Endothelial cell (in vitro differentiated cells): ENCODE results near the gene GRWD1. TPM values are rescaled to one million over a fixed set of nuclear protein-coding genes. Genes with fewer than 3 reads are reported as not detected.
A peak's percentile ranks its signal among the peaks of the same experiment; 100 is the strongest.

Experiments
- DNase-seq: peaks from one replicate; pipeline ENCODE4 v3.0.0; 2021; ENCODE audit warnings: low spot score
- H3K27ac Mint-ChIP-seq: one replicate; pipeline ENCODE4 v1.8.0; 2021; ENCODE audit warnings: mixed read lengths, inconsistent platforms; ENCODE audit not compliant: unreplicated experiment
- H3K27me3 Mint-ChIP-seq: one replicate; pipeline ENCODE4 v1.8.0; 2021; ENCODE audit warnings: mild to moderate bottlenecking, moderate library complexity, mixed read lengths, inconsistent platforms; ENCODE audit not compliant: unreplicated experiment
- H3K36me3 Mint-ChIP-seq: one replicate; pipeline ENCODE4 v1.8.0; 2021; ENCODE audit warnings: mild to moderate bottlenecking, low read depth, mixed read lengths, inconsistent platforms; ENCODE audit not compliant: unreplicated experiment
- H3K4me1 Mint-ChIP-seq: one replicate; pipeline ENCODE4 v1.8.0; 2021; ENCODE audit warnings: mild to moderate bottlenecking, mixed read lengths, inconsistent platforms; ENCODE audit not compliant: unreplicated experiment
- H3K4me3 Mint-ChIP-seq: one replicate; pipeline ENCODE4 v1.8.0; 2021; ENCODE audit warnings: mild to moderate bottlenecking, mixed read lengths, inconsistent platforms; ENCODE audit not compliant: unreplicated experiment
- H3K9me3 Mint-ChIP-seq: one replicate; pipeline ENCODE4 v1.8.0; 2021; ENCODE audit warnings: mixed read lengths, inconsistent platforms; ENCODE audit not compliant: unreplicated experiment
- total RNA-seq: library from RNA; stranded (reverse); fragmentation: NEBNext Ultra II Directional; extraction: Animal tissue kit (Norgen Biotek cat#: 25700); gene quantifications from one replicate; pipeline ENCODE4 v1.2.1, GENCODE V29; 2021; ENCODE audit not compliant: unreplicated experiment
- TF ChIP-seq, protein P1 (sequence below): fragments of 200-600 bp; sonication (generic); IDR thresholded peaks from one replicate; pipeline ENCODE4 v1.5.0; 2021; ENCODE audit warnings: antibody characterized with exemption; ENCODE audit not compliant: unreplicated experiment

The GRWD1 gene
- total RNA-seq, 1 donor from 2014 or later, result 38.4 TPM

DNA sequence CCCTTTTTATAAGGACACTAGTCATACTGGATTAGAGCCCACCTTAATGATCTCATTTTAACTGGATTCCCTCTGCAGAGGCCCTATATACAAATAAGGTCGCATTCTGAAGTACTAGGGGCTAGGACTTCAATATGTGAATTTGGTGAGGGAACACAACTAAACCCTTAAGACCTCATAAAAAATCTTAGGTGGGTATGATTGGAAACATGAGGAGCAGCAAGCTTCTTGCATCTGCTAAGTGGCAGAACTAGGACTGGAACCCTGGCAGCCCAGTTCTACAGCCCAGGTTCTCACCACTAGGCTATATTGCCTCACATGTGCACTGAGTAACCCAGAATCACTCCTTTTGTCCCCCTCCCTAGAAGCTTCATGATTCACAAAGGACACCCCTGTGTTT lies 17.1 kb upstream of the GRWD1 start:
- TF ChIP-seq, protein P1, sequence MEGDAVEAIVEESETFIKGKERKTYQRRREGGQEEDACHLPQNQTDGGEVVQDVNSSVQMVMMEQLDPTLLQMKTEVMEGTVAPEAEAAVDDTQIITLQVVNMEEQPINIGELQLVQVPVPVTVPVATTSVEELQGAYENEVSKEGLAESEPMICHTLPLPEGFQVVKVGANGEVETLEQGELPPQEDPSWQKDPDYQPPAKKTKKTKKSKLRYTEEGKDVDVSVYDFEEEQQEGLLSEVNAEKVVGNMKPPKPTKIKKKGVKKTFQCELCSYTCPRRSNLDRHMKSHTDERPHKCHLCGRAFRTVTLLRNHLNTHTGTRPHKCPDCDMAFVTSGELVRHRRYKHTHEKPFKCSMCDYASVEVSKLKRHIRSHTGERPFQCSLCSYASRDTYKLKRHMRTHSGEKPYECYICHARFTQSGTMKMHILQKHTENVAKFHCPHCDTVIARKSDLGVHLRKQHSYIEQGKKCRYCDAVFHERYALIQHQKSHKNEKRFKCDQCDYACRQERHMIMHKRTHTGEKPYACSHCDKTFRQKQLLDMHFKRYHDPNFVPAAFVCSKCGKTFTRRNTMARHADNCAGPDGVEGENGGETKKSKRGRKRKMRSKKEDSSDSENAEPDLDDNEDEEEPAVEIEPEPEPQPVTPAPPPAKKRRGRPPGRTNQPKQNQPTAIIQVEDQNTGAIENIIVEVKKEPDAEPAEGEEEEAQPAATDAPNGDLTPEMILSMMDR, result no peak
- no peaks in the 10 kb centered on the region for H3K9me3 Mint-ChIP-seq

GRCh38 chr19:48433337-48433736 lies 12.4 kb upstream of the GRWD1 start:
- DNase-seq, result no peak
- Mint-ChIP-seq H3K27ac (no peak overlapping the region), H3K4me3 (no peak overlapping the region), H3K27me3 (peaks cover 4% of the 10 kb centered on the region), H3K4me1 (no peaks in the 10 kb centered on the region), H3K9me3 (no peaks in the 10 kb centered on the region), H3K36me3 (peaks cover 16% of the 10 kb centered on the region)
- TF ChIP-seq, protein P1, result no peak

More for the DNA sequence above, 17.1 kb upstream of the GRWD1 start:
- H3K27ac Mint-ChIP-seq, result no peak overlapping the region
- H3K4me3 Mint-ChIP-seq, result no peak overlapping the region
- no peak for DNase-seq
- peaks cover 11% of the 10 kb centered on the region for H3K36me3 Mint-ChIP-seq
- H3K27me3 Mint-ChIP-seq, result peaks cover 10% of the 10 kb centered on the region
- peaks cover 14% of the 10 kb centered on the region for H3K4me1 Mint-ChIP-seq

GRCh38 chr19:48436586-48436985 lies 9.2 kb upstream of the GRWD1 start:
- peaks cover 16% of the 10 kb centered on the region for H3K36me3 Mint-ChIP-seq
- H3K27me3 Mint-ChIP-seq, result peaks cover 9% of the 10 kb centered on the region
- no peaks in the 10 kb centered on the region for H3K4me1 Mint-ChIP-seq
- H3K9me3 Mint-ChIP-seq, result no peaks in the 10 kb centered on the region
- DNase-seq, result no peak
- TF ChIP-seq, protein P1, result no peak
- no peak overlapping the region for H3K27ac Mint-ChIP-seq
- no peak overlapping the region for H3K4me3 Mint-ChIP-seq

DNA sequence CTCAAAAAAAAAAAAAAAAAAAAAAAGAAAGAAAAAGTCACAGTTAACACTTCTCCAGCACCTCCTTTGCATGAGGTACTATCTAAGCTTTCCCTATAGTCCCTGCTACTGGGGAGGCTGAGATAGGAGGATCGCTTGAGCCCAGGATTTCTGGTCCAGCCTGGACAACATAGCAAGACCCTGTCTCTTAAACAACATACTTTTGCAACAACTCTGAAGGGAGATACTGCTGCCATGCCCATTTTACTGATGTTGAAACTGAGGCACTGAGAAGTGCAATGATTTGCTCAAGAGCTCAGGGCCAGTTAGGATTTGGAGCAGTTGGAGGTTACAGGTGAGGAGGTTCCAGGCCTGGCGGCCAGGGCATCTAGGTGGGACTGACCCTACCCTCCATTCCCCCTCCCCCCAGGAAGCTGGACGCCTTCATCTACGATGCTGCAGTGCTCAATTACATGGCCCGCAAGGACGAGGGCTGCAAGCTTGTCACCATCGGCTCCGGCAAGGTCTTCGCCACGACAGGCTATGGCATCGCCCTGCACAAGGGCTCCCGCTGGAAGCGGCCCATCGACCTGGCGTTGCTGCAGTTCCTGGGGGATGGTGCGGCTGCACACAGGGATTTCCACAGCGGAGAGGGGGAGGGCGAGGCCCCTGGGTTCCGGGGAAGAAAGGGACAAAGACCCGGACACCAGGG lies 4.3 kb upstream of the GRWD1 start:
- peak overlapping the region; percentile 37 for H3K4me3 Mint-ChIP-seq
- H3K36me3 Mint-ChIP-seq, result peaks cover 10% of the 10 kb centered on the region
- H3K27me3 Mint-ChIP-seq, result peaks cover 21% of the 10 kb centered on the region
- H3K9me3 Mint-ChIP-seq, result no peaks in the 10 kb centered on the region
- TF ChIP-seq, protein P1, result no peak
- H3K4me1 Mint-ChIP-seq, result peaks cover 15% of the 10 kb centered on the region
- DNase-seq, result no peak
- peak overlapping the region; percentile 57 for H3K27ac Mint-ChIP-seq
